IPS DF 6.9 (cell line): ENCODE data around the gene CACNA2D2.

Experiments
- DNase-seq: peaks from one replicate; pipeline ENCODE4 v3.0.0-alpha.2; 2013; ENCODE audit warnings: low read depth, low spot score
- H3K27ac ChIP-seq: one replicate; pipeline ENCODE4 v1.5.1; 2013; ENCODE audit warnings: low read length, control low read depth
- H3K27me3 ChIP-seq: 2 replicates; pipeline ENCODE4 v1.6.1; 2013; ENCODE audit warnings: mild to moderate bottlenecking, low read length; ENCODE audit not compliant: control insufficient read depth, insufficient read depth
- H3K36me3 ChIP-seq: 2 replicates; pipeline ENCODE4 v1.6.1; 2013; ENCODE audit warnings: low read length; ENCODE audit not compliant: control insufficient read depth, insufficient read depth
- H3K4me1 ChIP-seq: 2 replicates; pipeline ENCODE4 v1.6.1; 2013; ENCODE audit warnings: low read length; ENCODE audit not compliant: control insufficient read depth, insufficient read depth
- H3K4me3 ChIP-seq: 2 replicates; pipeline ENCODE4 v1.5.1; 2013; ENCODE audit warnings: mild to moderate bottlenecking, low read length
- H3K9me3 ChIP-seq: 2 replicates; pipeline ENCODE4 v1.6.1; 2013; ENCODE audit warnings: low read length, inconsistent platforms; ENCODE audit not compliant: control insufficient read depth, insufficient read depth
- WGBS: extraction: QIAGEN DNeasy Blood & Tissue Kit; methylation state at CpG from one replicate; pipeline ENCODE4 v1.1.7; 2013; ENCODE audit warnings: mixed read lengths, missing lambda C conversion rate; ENCODE audit not compliant: insufficient read length, insufficient coverage; 5-methylcytosine and 5-hydroxymethylcytosine counted together

Gene CACNA2D2

DNA sequence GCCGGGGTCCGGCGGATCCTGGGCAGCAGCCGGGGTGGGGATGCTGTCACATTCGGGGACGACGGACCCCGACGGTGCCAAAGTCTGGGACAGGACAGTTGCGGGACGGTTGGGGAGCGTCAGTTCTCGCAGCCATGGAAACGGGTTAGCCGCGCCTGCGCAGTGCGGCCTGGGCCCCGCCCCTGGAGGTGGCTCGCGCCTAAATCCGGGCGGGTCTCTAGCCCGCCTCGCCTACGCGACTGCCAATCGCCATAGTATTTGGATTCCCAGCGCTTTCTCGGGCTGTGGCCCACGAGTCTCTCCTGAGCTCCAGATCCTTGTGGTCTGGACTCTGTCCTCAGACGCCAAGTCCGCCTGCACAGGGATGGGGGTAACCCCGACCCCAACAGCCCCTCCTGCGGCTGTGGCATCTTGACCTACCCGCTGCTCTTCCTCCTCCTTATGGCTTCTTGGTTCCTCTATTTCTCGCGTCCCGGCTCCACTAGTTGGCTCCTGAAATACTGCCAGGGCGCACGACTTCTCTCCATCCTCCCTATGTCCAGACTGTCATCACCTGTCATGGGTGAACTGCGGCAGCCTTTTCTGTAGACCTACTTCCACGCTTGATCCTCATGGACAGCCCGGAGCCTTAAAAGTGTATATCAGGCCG lies 157.7 kb downstream of the CACNA2D2 start, which contains the start of gene ZMYND10:
Gene ZMYND10 (minus strand): TSS at position 147 of the 649 bp plus-strand sequence. CDS start 153 bp downstream, outside the sequence.
- WGBS: no CpG with 5 or more reads among the region's 45 CpGs
- Histone ChIP-seq H3K9me3 (no peaks in the 10 kb centered on the region), H3K4me3 (peak within 1 kb of the TSS; percentile 14; the same call in 1 of the 2 replicates), H3K4me1 (no peaks in the 10 kb centered on the region), H3K27me3 (peaks cover 3% of the 10 kb centered on the region; the same call in 1 of the 2 replicates), H3K36me3 (0 out of 2 replicates have a peak, but pooled peaks cover 2% of the 10 kb centered on the region), H3K27ac (no peak within 1 kb of the TSS)
- no peak for DNase-seq

GRCh38 chr3:50345008-50345407 lies 158.4 kb downstream of the CACNA2D2 start:
- DNase-seq: no peak
- peaks cover 3% of the 10 kb centered on the region; the same call in 1 of the 2 replicates for H3K4me1 ChIP-seq
- H3K4me3 ChIP-seq: no peak overlapping the region
- H3K27me3 ChIP-seq: peaks cover 7% of the 10 kb centered on the region; the same call in 1 of the 2 replicates
- H3K27ac ChIP-seq: no peak overlapping the region
- H3K36me3 ChIP-seq: 0 out of 2 replicates have a peak, but pooled peaks cover 2% of the 10 kb centered on the region
- no CpG with 5 or more reads among the region's 8 CpGs for WGBS
- H3K9me3 ChIP-seq: no peaks in the 10 kb centered on the region

DNA sequence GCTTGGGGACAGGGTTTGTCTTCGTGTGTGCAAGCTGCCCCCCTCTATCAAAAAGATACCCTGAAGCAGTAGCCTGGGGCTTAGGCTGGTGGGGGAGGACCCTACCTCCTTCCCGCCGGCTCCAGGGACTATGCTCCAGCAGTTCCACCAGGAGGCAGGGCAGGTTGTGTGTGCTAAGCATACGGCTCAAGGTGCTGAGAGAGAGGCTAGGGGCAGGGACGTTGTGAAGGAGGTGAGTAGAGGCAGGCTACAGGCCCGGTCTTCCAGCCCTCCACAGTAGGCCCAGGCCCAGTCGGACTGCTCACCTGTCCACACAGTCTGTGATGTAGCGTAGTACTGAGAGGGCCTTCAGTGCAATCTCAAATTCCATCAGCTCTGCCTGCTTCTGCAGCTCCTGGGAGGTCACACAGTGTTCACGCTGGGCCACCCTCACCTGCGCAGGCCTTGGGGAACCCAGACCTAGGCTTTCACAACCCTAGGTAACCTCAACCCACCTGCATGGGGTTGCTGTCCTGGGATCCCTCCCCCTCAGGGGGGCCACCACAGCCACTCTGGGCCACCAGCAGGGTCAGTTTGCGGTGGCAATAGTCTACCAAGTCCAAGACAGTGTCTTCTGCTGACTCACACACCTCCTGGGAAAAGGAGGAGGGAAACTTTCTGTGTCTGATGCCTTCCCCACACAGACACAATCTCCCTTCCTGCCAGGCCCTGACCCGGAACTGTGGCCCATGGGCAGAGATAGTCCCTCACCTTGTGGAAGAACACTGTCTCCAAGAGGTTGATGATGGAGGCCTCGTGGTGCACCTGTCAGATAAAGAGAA lies 160.4 kb downstream of the CACNA2D2 start:
- no peak overlapping the region for H3K4me3 ChIP-seq
- H3K27me3 ChIP-seq: peaks cover 16% of the 10 kb centered on the region; the same call in 1 of the 2 replicates
- H3K4me1 ChIP-seq: peaks cover 3% of the 10 kb centered on the region; the same call in 1 of the 2 replicates
- no peaks in the 10 kb centered on the region for H3K9me3 ChIP-seq
- 0 out of 2 replicates have a peak, but pooled peaks cover 2% of the 10 kb centered on the region for H3K36me3 ChIP-seq
- H3K27ac ChIP-seq: no peak overlapping the region
- no peak for DNase-seq
- WGBS: no CpG with 5 or more reads among the region's 13 CpGs

DNA sequence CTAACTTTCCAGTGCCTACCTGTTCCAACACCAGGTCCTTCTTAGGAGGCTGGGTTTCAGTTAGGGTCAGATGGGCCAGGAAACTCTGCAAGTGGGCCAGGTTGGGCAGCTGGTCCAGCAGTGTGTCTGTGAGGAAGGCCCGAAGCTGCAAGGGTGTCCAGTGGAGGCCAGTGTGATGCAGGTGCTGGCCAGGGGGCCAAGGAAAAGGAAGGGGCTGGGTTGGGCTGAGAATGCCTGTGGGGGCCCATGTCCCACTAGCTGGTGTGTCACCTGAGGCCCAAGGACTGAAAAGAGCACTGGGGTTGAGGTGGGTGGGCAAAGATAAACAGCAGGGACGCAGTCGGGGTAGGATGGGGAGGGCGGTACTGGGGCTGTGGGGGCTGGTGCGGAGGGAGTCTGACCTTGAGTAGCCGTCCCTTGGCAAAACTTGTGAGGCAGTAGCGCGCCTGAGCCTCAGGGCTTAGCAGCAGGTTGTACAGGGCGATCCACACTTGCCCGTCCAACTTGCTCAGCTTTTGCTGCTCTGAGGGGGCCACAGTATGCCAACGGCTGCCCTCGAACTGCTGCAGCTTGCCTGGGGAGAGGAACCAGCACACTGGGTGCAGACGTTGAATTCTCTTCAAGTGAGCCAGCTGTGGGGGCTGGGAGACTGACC lies 161.3 kb downstream of the CACNA2D2 start:
- Histone ChIP-seq H3K27ac (no peak overlapping the region), H3K4me3 (no peak overlapping the region), H3K36me3 (no peaks in the 10 kb centered on the region), H3K9me3 (no peaks in the 10 kb centered on the region), H3K27me3 (peaks cover 16% of the 10 kb centered on the region; the same call in 1 of the 2 replicates), H3K4me1 (peaks cover 3% of the 10 kb centered on the region; the same call in 1 of the 2 replicates)
- DNase-seq: no peak
- WGBS: no CpG with 5 or more reads among the region's 13 CpGs

DNA sequence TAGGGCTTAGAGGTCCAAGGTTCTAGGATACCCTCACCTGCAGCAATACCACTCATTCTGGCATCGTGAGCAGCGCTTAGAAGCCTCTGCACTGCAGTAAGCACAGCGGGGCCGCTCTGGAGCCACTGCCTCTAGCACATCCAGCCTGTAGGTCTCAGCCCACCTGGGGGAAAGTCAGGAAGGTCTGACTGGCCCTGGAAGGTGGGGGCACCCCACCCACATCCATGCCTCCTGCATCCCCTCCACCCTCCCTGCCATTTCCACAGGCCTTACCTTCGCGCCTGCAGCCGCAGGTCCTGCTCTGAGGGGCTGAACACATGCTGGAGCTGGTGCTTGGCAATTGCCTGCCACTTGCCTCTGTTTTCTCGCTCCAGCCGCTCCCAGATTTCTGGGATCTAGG lies 161.9 kb downstream of the CACNA2D2 start:
- Histone ChIP-seq H3K9me3 (no peaks in the 10 kb centered on the region), H3K4me3 (no peak overlapping the region), H3K36me3 (no peaks in the 10 kb centered on the region), H3K27me3 (peaks cover 16% of the 10 kb centered on the region; the same call in 1 of the 2 replicates), H3K4me1 (peaks cover 3% of the 10 kb centered on the region; the same call in 1 of the 2 replicates), H3K27ac (no peak overlapping the region)
- no peak for DNase-seq
- no CpG with 5 or more reads among the region's 9 CpGs for WGBS

- no peak within 1 kb of the TSS for H3K27ac ChIP-seq
- H3K9me3 ChIP-seq: no peaks in the 10 kb centered on the region
- no peaks in the 10 kb centered on the region for H3K36me3 ChIP-seq
- DNase-seq: no peak
- peaks cover 16% of the 10 kb centered on the region; the same call in 1 of the 2 replicates for H3K27me3 ChIP-seq
- peak within 1 kb of the TSS; percentile 40; the same call in 1 of the 2 replicates for H3K4me3 ChIP-seq
- H3K4me1 ChIP-seq: peaks cover 3% of the 10 kb centered on the region; the same call in 1 of the 2 replicates
- no CpG with 5 or more reads among the region's 85 CpGs for WGBS
Observed at GRCh38 chr3:50340448-50341329, 162.7 kb downstream of the CACNA2D2 start, which contains the start of gene RASSF1. TSS of gene RASSF1 (minus strand) at chr3:50340836. CDS start at chr3:50340805, 31 bp downstream.

GRCh38 chr3:50340147-50340447 lies 163.3 kb downstream of the CACNA2D2 start:
- Histone ChIP-seq H3K36me3 (no peaks in the 10 kb centered on the region), H3K27me3 (peaks cover 16% of the 10 kb centered on the region; the same call in 1 of the 2 replicates), H3K9me3 (no peaks in the 10 kb centered on the region), H3K27ac (no peak overlapping the region), H3K4me3 (peak overlapping the region; percentile 40; the same call in 1 of the 2 replicates), H3K4me1 (peaks cover 3% of the 10 kb centered on the region; the same call in 1 of the 2 replicates)
- WGBS: no CpG with 5 or more reads among the region's 9 CpGs
- no peak for DNase-seq

DNA sequence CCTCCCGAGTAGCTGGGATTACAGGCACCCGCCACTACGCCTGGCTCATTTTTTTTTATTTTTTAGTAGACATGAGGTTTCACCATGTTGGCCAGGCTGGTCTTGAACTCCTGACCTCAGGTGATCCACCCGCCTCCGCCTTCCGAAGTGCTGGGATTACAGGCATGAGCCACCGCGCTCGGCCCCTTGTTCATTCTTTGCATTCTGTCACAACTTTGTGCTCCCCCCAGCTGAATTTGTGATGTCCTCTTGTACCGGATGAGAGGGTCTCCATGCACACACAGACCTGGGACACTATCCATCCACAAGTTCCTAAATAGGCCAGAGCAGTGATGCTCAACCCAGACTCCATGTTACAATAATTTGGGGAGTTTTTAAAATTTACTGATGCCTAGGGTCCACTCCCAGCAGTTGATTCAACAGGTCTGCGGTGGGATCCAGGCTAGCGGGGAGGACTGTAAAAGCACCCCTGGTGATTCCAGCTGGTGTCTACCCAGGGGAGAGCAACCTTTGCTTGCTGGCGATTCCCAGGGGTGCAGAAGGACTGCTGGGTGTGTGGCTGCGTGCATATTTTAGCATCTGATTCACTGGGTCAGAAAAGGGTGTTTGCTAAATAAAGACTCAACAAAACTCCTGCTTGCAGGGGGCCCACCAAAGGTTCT lies 163.8 kb downstream of the CACNA2D2 start:
- Histone ChIP-seq H3K9me3 (no peaks in the 10 kb centered on the region), H3K36me3 (no peaks in the 10 kb centered on the region), H3K4me3 (no peak overlapping the region), H3K4me1 (peaks cover 3% of the 10 kb centered on the region; the same call in 1 of the 2 replicates), H3K27ac (no peak overlapping the region), H3K27me3 (peaks cover 14% of the 10 kb centered on the region; the same call in 1 of the 2 replicates)
- no CpG with 5 or more reads among the region's 14 CpGs for WGBS
- no peak for DNase-seq

DNA sequence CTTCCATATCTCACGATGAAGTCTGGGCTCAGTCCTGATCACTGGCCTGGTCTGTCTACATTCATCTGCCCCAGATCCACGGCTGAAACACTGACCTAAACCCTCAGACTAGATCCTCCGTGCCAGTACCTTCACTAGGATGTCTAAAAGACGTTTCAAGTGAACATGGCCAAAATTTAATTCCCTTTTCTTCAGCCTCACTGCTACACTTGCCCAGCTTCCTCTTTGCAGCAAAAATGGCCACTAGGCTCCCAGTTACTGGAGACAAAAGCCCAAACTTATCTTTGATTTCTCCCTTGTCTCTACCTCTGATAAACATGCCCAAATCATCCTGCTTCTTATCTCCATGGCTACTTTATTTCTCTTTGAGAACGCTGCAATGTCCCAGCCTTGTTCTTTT lies 164.5 kb downstream of the CACNA2D2 start:
- WGBS: no CpG with 5 or more reads among the region's 5 CpGs
- Histone ChIP-seq H3K4me3 (no peak overlapping the region), H3K9me3 (no peaks in the 10 kb centered on the region), H3K27ac (no peak overlapping the region), H3K4me1 (peaks cover 3% of the 10 kb centered on the region; the same call in 1 of the 2 replicates), H3K27me3 (peaks cover 14% of the 10 kb centered on the region; the same call in 1 of the 2 replicates), H3K36me3 (no peaks in the 10 kb centered on the region)
- DNase-seq: no peak
